Measurements from ENCODE around the gene SASH1. TPM values are rescaled to one million over a fixed set of nuclear protein-coding genes. Genes with fewer than 3 reads are reported as not detected.

SASH1 gene
- polyA plus RNA-seq, 1 donor from 2014 or later: 7.0 TPM

DNA sequence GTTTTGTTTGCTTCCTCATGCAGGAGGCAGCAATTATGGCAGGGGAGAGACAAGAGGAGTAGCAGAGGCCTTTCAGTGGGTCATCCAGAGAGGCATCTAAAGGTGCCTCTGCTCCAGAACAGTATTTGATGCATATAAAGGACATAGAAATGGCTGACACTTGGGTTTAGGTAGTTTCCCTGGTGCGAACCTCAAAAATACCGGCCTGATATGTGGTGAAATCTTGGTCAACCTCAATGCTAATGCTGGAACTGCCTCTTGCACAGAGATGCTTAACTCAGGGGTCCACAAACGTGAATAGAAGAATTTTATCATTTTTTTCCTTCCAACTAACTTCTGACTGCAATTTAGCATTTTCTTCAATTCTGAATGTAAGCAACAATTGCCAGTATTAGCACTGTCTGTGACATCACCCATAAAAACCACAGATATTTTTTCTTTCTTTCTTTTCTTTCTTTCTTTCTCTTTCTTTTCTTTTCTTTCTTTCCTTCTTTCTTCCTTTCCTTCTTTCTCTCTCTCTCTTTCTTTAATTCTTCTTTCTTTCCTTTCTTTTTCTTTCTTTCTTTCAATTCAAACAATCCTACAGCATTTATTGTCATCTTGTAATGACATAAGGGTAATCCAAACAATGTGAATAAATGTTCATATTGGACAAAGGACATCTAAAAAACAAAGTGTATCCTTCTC, 224.2 kb downstream of the SASH1 start:
- no peaks in the 10 kb centered on the region for H4K20me1 ChIP-seq (ENCODE audit: insufficient read depth)
- H3K4me3 ChIP-seq (ENCODE audit: low read length): no peak overlapping the region
- H3K9ac ChIP-seq (ENCODE audit: low read length): no peak overlapping the region
- H3K9me3 ChIP-seq (ENCODE audit: low read length): no peaks in the 10 kb centered on the region
- no peaks in the 10 kb centered on the region for H3F3A ChIP-seq (ENCODE audit: insufficient read depth, low read length, poor library complexity, severe bottlenecking)
- TF ChIP-seq POLR2AphosphoS5 (IDR thresholded peaks at IDR 0.05): no peak
- TF ChIP-seq EP300 (conservative IDR thresholded peaks at IDR 0.05; ENCODE audit: poor library complexity, severe bottlenecking): no peak
- TF ChIP-seq, protein P1, sequence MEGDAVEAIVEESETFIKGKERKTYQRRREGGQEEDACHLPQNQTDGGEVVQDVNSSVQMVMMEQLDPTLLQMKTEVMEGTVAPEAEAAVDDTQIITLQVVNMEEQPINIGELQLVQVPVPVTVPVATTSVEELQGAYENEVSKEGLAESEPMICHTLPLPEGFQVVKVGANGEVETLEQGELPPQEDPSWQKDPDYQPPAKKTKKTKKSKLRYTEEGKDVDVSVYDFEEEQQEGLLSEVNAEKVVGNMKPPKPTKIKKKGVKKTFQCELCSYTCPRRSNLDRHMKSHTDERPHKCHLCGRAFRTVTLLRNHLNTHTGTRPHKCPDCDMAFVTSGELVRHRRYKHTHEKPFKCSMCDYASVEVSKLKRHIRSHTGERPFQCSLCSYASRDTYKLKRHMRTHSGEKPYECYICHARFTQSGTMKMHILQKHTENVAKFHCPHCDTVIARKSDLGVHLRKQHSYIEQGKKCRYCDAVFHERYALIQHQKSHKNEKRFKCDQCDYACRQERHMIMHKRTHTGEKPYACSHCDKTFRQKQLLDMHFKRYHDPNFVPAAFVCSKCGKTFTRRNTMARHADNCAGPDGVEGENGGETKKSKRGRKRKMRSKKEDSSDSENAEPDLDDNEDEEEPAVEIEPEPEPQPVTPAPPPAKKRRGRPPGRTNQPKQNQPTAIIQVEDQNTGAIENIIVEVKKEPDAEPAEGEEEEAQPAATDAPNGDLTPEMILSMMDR (IDR thresholded peaks at IDR 0.05; ENCODE audit: poor library complexity, severe bottlenecking): no peak
- no peak for TF ChIP-seq MXI1 (conservative IDR thresholded peaks at IDR 0.05; ENCODE audit: poor library complexity, severe bottlenecking)
- no peak for TF ChIP-seq TAF1 (IDR thresholded peaks at IDR 0.05; ENCODE audit: low read depth)
- TF ChIP-seq, protein P2, sequence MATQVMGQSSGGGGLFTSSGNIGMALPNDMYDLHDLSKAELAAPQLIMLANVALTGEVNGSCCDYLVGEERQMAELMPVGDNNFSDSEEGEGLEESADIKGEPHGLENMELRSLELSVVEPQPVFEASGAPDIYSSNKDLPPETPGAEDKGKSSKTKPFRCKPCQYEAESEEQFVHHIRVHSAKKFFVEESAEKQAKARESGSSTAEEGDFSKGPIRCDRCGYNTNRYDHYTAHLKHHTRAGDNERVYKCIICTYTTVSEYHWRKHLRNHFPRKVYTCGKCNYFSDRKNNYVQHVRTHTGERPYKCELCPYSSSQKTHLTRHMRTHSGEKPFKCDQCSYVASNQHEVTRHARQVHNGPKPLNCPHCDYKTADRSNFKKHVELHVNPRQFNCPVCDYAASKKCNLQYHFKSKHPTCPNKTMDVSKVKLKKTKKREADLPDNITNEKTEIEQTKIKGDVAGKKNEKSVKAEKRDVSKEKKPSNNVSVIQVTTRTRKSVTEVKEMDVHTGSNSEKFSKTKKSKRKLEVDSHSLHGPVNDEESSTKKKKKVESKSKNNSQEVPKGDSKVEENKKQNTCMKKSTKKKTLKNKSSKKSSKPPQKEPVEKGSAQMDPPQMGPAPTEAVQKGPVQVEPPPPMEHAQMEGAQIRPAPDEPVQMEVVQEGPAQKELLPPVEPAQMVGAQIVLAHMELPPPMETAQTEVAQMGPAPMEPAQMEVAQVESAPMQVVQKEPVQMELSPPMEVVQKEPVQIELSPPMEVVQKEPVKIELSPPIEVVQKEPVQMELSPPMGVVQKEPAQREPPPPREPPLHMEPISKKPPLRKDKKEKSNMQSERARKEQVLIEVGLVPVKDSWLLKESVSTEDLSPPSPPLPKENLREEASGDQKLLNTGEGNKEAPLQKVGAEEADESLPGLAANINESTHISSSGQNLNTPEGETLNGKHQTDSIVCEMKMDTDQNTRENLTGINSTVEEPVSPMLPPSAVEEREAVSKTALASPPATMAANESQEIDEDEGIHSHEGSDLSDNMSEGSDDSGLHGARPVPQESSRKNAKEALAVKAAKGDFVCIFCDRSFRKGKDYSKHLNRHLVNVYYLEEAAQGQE (IDR thresholded peaks at IDR 0.05; ENCODE audit: borderline replicate concordance): no peak
- TF ChIP-seq SMC3 (conservative IDR thresholded peaks at IDR 0.05; ENCODE audit: poor library complexity): no peak
- no peak for TF ChIP-seq RAD21 (conservative IDR thresholded peaks at IDR 0.05)
- TF ChIP-seq EZH2 (IDR thresholded peaks at IDR 0.05; ENCODE audit: borderline replicate concordance, insufficient read depth, low read length, poor library complexity, severe bottlenecking): no peak
- no peak overlapping the region for H2AFZ ChIP-seq (ENCODE audit: low read depth, low read length)
- H3K79me2 ChIP-seq (replicated peaks; ENCODE audit: insufficient read depth, low read length): no peaks in the 10 kb centered on the region
- no peaks in the 10 kb centered on the region for H3K36me3 ChIP-seq (ENCODE audit: insufficient read depth, low read length)
- no peaks in the 10 kb centered on the region for H3K27me3 ChIP-seq (ENCODE audit: insufficient read depth, low read depth, low read length)
- H3K4me2 ChIP-seq (ENCODE audit: low read length): no peak overlapping the region
- H3K9me2 ChIP-seq (ENCODE audit: insufficient read depth, low read length): no peaks in the 10 kb centered on the region
- H3K27ac ChIP-seq (ENCODE audit: low read length): no peak overlapping the region

- Histone ChIP-seq H3K79me2 (replicated peaks; ENCODE audit: insufficient read depth, low read length) (no peaks in the 10 kb centered on the region), H3F3A (ENCODE audit: insufficient read depth, low read length, poor library complexity, severe bottlenecking) (no peaks in the 10 kb centered on the region), H3K36me3 (ENCODE audit: insufficient read depth, low read length) (no peaks in the 10 kb centered on the region), H3K9me2 (ENCODE audit: insufficient read depth, low read length) (no peaks in the 10 kb centered on the region), H3K4me3 (ENCODE audit: low read length) (no peak overlapping the region), H2AFZ (ENCODE audit: low read depth, low read length) (no peak overlapping the region), H3K9me3 (ENCODE audit: low read length) (no peaks in the 10 kb centered on the region), H3K9ac (ENCODE audit: low read length) (no peak overlapping the region), H3K27ac (ENCODE audit: low read length) (no peak overlapping the region), H3K27me3 (ENCODE audit: insufficient read depth, low read depth, low read length) (no peaks in the 10 kb centered on the region), H4K20me1 (ENCODE audit: insufficient read depth) (no peaks in the 10 kb centered on the region), H3K4me2 (ENCODE audit: low read length) (no peak overlapping the region)
- TF ChIP-seq, protein P1 (IDR thresholded peaks at IDR 0.05; ENCODE audit: poor library complexity, severe bottlenecking): no peak
- TF ChIP-seq RAD21 (conservative IDR thresholded peaks at IDR 0.05) (no peak), POLR2AphosphoS5 (IDR thresholded peaks at IDR 0.05) (no peak), EZH2 (IDR thresholded peaks at IDR 0.05; ENCODE audit: borderline replicate concordance, insufficient read depth, low read length, poor library complexity, severe bottlenecking) (no peak), MXI1 (conservative IDR thresholded peaks at IDR 0.05; ENCODE audit: poor library complexity, severe bottlenecking) (no peak), TAF1 (IDR thresholded peaks at IDR 0.05; ENCODE audit: low read depth) (no peak), EP300 (conservative IDR thresholded peaks at IDR 0.05; ENCODE audit: poor library complexity, severe bottlenecking) (no peak), SMC3 (conservative IDR thresholded peaks at IDR 0.05; ENCODE audit: poor library complexity) (no peak)
- TF ChIP-seq, protein P2 (IDR thresholded peaks at IDR 0.05; ENCODE audit: borderline replicate concordance): no peak
Measured at GRCh38 chr6:148570456-148570855, 227.8 kb downstream of the SASH1 start.

Data from neural cell (in vitro differentiated cells).